Fibroblast of lung (primary cell): ENCODE results near the gene ZDHHC14. TPM values are rescaled to one million over a fixed set of nuclear protein-coding genes. Genes with fewer than 3 reads are reported as not detected.
"Not testable (repeated sequence)": the region's sequence is repeated elsewhere in the genome, so short reads cannot be mapped to it uniquely, and the experiment has no call there.

Experiments
- DNase-seq, 2 donors: peaks; one replicate each; pipeline versions ENCODE4 v3.0.0 to v3.0.0-alpha.2; 2010; ENCODE audit warnings: low read depth in 2 of 2
- H2AFZ ChIP-seq: 2 replicates; pipeline ENCODE4 v1.5.1; 2012; ENCODE audit warnings: low read length, control low read depth, inconsistent platforms
- H3K27ac ChIP-seq: 2 replicates; pipeline ENCODE4 v1.5.1; 2011; ENCODE audit warnings: low read length, control low read depth; ENCODE audit not compliant: insufficient read depth
- H3K27me3 ChIP-seq: 2 replicates; pipeline ENCODE4 v1.5.1; 2011; ENCODE audit warnings: mild to moderate bottlenecking, low read length; ENCODE audit not compliant: control insufficient read depth, insufficient read depth
- H3K36me3 ChIP-seq: 2 replicates; pipeline ENCODE4 v1.5.1; 2011; ENCODE audit warnings: low read length; ENCODE audit not compliant: control insufficient read depth, insufficient read depth
- H3K4me1 ChIP-seq: 2 replicates; pipeline ENCODE4 v1.5.1; 2011; ENCODE audit warnings: low read length; ENCODE audit not compliant: control insufficient read depth, insufficient read depth; ENCODE audit errors: extremely low read depth
- H3K4me2 ChIP-seq: 2 replicates; pipeline ENCODE4 v1.5.1; 2011; ENCODE audit warnings: low read length, control low read depth; ENCODE audit not compliant: insufficient read depth; ENCODE audit errors: extremely low read depth
- H3K4me3 ChIP-seq, 4 experiments: fragments of 200-600 bp in 1 of 4; sonication (generic) in 1 of 4; replicated peaks in 1 of 4; 2 replicates each; pipeline ENCODE4 v1.5.1; 2011 to 2016; ENCODE audit warnings: low read length in 4 of 4, low read depth in 3 of 4, mild to moderate bottlenecking in 3 of 4, control low read depth in 2 of 4, inconsistent platforms in 1 of 4, mixed read lengths in 1 of 4; ENCODE audit not compliant: insufficient read depth in 1 of 4; ENCODE audit errors: control extremely low read depth in 1 of 4
- H3K79me2 ChIP-seq: 2 replicates; pipeline ENCODE4 v1.5.1; 2012; ENCODE audit warnings: mild to moderate bottlenecking, low read length, inconsistent platforms; ENCODE audit not compliant: control insufficient read depth, insufficient read depth
- H3K9ac ChIP-seq: 2 replicates; pipeline ENCODE4 v1.5.1; 2011; ENCODE audit warnings: mild to moderate bottlenecking, low read length, control low read depth; ENCODE audit not compliant: insufficient read depth
- H3K9me3 ChIP-seq: 2 replicates; pipeline ENCODE4 v1.5.1; 2012; ENCODE audit warnings: low read depth, low read length; ENCODE audit not compliant: control insufficient read depth, insufficient read depth
- H4K20me1 ChIP-seq: 2 replicates; pipeline ENCODE4 v1.5.1; 2011; ENCODE audit warnings: low read length; ENCODE audit not compliant: control insufficient read depth, insufficient read depth; ENCODE audit errors: extremely low read depth
- EZH2 ChIP-seq: IDR thresholded peaks from 2 replicates; pipeline ENCODE4 v1.5.1; 2012; ENCODE audit warnings: low read length, control low read depth, mild to moderate bottlenecking; ENCODE audit errors: missing control alignments
- polyA plus RNA-seq, 2 donors: library from polyadenylated mRNA; depleted of rRNA in 1 of 2; stranded (reverse) in 1 of 2; unstranded in 1 of 2; fragments of >200 nt; gene quantifications; 2 replicates each; pipeline ENCODE4 v1.2.1, GENCODE V29; 2011 to 2012; ENCODE audit warnings: missing spikeins in 1 of 2
- total RNA-seq: library from RNA; depleted of rRNA; stranded (reverse); fragments of >200 nt; gene quantifications from 2 replicates; pipeline ENCODE4 v1.2.1, GENCODE V29; 2014
- TF ChIP-seq, protein P1 (sequence below), 2 donors: IDR thresholded peaks in 1 of 2; conservative IDR thresholded peaks in 1 of 2; 1 replicate in 1 of 2; 2 replicates in 1 of 2; pipeline ENCODE4 v1.5.1; 2011 to 2012; ENCODE audit warnings: low read length in 2 of 2, control low read depth in 1 of 2, inconsistent platforms in 1 of 2, low read depth in 1 of 2, mild to moderate bottlenecking in 1 of 2

ZDHHC14 gene
- total and polyA plus RNA-seq, 2 donors (not counting 1 experiment from before 2014, with no cell fraction given): 1.7 to 3.5 TPM

DNA sequence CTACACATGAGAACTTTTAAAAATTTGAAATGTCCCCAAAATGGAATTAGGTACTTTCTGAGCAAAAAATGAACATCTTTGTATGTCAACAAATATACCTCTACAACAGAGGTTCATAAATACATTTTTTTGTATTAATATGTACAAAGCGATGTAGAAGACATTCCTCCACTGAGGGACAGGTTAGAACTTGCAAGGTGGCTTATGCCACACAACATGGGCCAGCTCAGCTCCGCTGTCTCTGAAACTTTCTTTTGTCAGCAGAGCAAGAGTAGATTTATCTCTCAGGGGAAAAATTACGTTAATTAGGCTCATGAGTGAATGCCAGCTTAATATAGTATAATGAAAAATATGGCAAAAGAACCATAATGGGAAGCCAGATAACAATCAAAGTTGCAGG lies 47.0 kb upstream of the ZDHHC14 start:
- Histone ChIP-seq H3K79me2 (no peaks in the 10 kb centered on the region), H3K27me3 (peaks cover 15% of the 10 kb centered on the region), H3K4me1 (no peaks in the 10 kb centered on the region), H3K4me2 (no peak overlapping the region), H3K9me3 (no peaks in the 10 kb centered on the region), H2AFZ (no peak overlapping the region), H3K4me3 (no peak overlapping the region), H3K27ac (no peak overlapping the region), H3K36me3 (no peaks in the 10 kb centered on the region), H3K9ac (no peak overlapping the region), H4K20me1 (no peaks in the 10 kb centered on the region)
- TF ChIP-seq, protein P1, sequence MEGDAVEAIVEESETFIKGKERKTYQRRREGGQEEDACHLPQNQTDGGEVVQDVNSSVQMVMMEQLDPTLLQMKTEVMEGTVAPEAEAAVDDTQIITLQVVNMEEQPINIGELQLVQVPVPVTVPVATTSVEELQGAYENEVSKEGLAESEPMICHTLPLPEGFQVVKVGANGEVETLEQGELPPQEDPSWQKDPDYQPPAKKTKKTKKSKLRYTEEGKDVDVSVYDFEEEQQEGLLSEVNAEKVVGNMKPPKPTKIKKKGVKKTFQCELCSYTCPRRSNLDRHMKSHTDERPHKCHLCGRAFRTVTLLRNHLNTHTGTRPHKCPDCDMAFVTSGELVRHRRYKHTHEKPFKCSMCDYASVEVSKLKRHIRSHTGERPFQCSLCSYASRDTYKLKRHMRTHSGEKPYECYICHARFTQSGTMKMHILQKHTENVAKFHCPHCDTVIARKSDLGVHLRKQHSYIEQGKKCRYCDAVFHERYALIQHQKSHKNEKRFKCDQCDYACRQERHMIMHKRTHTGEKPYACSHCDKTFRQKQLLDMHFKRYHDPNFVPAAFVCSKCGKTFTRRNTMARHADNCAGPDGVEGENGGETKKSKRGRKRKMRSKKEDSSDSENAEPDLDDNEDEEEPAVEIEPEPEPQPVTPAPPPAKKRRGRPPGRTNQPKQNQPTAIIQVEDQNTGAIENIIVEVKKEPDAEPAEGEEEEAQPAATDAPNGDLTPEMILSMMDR (conservative IDR thresholded peaks at IDR 0.05 in 1 of 2, IDR thresholded peaks at IDR 0.05 in 1 of 2; ENCODE audit: low read depth in 1 of 2, low read length in 2 of 2): no peak
- TF ChIP-seq EZH2: no peak
- no peak for DNase-seq

DNA sequence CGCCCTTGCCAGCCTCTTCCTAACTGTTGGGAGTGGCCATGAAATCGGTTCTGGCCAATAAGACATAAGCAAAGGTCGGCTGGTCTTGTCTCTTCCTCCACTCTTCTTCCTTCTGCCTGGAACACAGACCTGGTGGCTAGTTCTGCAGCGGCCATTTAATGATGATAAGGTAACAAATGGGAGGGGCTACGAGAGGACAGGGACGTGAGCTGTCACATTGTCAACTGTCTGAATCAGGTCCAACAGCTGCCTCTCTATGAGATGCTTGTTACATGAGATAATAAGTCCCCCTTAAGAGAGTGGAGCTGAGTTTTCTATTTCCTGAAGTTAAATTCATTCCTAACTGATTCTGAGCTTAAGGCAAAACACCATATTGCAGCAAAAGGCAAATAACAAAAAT lies 45.2 kb upstream of the ZDHHC14 start:
- no peak overlapping the region for H2AFZ ChIP-seq
- no peak for DNase-seq

DNA sequence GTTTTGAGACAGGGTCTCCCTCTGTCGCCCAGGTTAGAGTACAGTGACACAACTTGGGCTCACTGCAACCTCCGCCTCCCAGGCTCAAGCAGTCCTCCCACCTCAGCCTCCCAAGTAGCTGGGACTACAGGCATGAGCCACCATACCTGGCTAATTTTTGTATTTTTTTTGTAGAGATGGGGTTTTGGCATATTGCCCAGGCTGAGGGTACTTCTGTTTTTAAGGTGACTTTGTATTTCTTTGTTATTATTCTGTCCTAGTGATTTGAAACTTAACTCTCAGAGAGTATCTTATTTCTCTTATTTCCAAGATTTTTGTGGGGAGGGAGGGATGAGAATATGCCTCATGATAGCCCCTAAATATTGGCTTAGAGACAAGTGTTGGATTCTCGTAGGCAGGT lies 43.7 kb upstream of the ZDHHC14 start:
- H3K79me2 ChIP-seq, H3K27ac ChIP-seq, H3K9me3 ChIP-seq, H3K4me1 ChIP-seq, DNase-seq, H3K4me3 ChIP-seq, H4K20me1 ChIP-seq, H3K4me2 ChIP-seq, H3K9ac ChIP-seq, H3K36me3 ChIP-seq, H2AFZ ChIP-seq: not testable (repeated sequence)
- H3K27me3 ChIP-seq: peaks cover 15% of the 10 kb centered on the region

More for the DNA sequence above, 45.2 kb upstream of the ZDHHC14 start:
- Histone ChIP-seq H3K79me2 (no peaks in the 10 kb centered on the region), H3K4me2 (no peak overlapping the region), H3K27me3 (peaks cover 15% of the 10 kb centered on the region), H3K36me3 (no peaks in the 10 kb centered on the region), H3K4me3 (no peak overlapping the region), H3K9me3 (no peaks in the 10 kb centered on the region), H3K4me1 (no peaks in the 10 kb centered on the region), H3K9ac (no peak overlapping the region), H3K27ac (no peak overlapping the region), H4K20me1 (no peaks in the 10 kb centered on the region)
- TF ChIP-seq, protein P1 (conservative IDR thresholded peaks at IDR 0.05 in 1 of 2, IDR thresholded peaks at IDR 0.05 in 1 of 2; ENCODE audit: low read depth in 1 of 2, low read length in 2 of 2): no peak
- no peak for TF ChIP-seq EZH2
